Measurements from ENCODE around the gene LRRC32. TPM values are rescaled to one million over a fixed set of nuclear protein-coding genes. Genes with fewer than 3 reads are reported as not detected.

The LRRC32 gene
- total and polyA plus RNA-seq, 2 experiments from 2014 or later: 0.42 to 0.58 TPM

DNA sequence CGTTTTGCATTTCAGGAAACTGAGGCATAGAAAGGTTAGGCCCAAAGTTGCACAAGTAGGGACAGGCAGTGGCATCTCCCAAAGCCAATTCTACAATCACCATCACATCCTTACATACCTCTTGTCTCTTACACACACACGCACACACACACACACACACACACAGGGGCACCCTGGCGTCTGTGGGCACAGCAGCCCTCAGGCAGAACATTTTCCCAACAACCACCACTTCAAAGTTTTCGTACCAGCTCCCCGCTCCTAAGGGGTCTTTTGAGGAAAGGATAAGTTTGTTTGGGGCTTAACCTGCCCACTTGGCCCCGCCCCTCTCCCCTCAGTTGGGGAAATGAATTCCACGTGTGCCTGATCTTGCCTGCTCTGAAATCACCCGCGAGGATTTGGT is 14.7 kb upstream of the LRRC32 start:
- no peak overlapping the region for H3K4me3 Mint-ChIP-seq
- ATAC-seq: no peak
- no peaks in the 10 kb centered on the region for H3K9me3 Mint-ChIP-seq
- H3K27ac Mint-ChIP-seq: no peak overlapping the region
- Histone ChIP-seq H3K27me3 (ENCODE audit: insufficient read depth) (no peaks in the 10 kb centered on the region), H3K4me2 (no peak overlapping the region), H4K20me1 (replicated peaks; ENCODE audit: insufficient read depth) (no peaks in the 10 kb centered on the region), H3F3A (replicated peaks; ENCODE audit: low read depth) (no peaks in the 10 kb centered on the region), H3K4me3 (no peak overlapping the region), H3K27ac (ENCODE audit: low read depth) (no peak overlapping the region), H3K9me2 (ENCODE audit: insufficient read depth) (no peaks in the 10 kb centered on the region), H2AFZ (no peak overlapping the region), H3K79me2 (replicated peaks; ENCODE audit: insufficient read depth) (no peaks in the 10 kb centered on the region), H3K36me3 (ENCODE audit: insufficient read depth) (no peaks in the 10 kb centered on the region), H3K4me1 (ENCODE audit: insufficient read depth) (peaks cover 7% of the 10 kb centered on the region; the same call in 1 of the 2 replicates)
- peaks cover 21% of the 10 kb centered on the region for H3K27me3 Mint-ChIP-seq (ENCODE audit: insufficient read depth, low read depth, poor library complexity)
- no peaks in the 10 kb centered on the region for H3K36me3 Mint-ChIP-seq (ENCODE audit: low read depth)
- TF ChIP-seq POLR2AphosphoS5 (IDR thresholded peaks at IDR 0.05; ENCODE audit: low read depth) (no peak), EZH2phosphoT487 (IDR thresholded peaks at IDR 0.05; ENCODE audit: unreplicated experiment) (no peak), CREB1 (CRISPR knock-in tag; IDR thresholded peaks at IDR 0.05; ENCODE audit: low read depth) (no peak), JUNB (IDR thresholded peaks at IDR 0.05; ENCODE audit: unreplicated experiment) (no peak), NANOG (IDR thresholded peaks at IDR 0.05; ENCODE audit: borderline replicate concordance) (no peak)
- TF ChIP-seq, protein P1, sequence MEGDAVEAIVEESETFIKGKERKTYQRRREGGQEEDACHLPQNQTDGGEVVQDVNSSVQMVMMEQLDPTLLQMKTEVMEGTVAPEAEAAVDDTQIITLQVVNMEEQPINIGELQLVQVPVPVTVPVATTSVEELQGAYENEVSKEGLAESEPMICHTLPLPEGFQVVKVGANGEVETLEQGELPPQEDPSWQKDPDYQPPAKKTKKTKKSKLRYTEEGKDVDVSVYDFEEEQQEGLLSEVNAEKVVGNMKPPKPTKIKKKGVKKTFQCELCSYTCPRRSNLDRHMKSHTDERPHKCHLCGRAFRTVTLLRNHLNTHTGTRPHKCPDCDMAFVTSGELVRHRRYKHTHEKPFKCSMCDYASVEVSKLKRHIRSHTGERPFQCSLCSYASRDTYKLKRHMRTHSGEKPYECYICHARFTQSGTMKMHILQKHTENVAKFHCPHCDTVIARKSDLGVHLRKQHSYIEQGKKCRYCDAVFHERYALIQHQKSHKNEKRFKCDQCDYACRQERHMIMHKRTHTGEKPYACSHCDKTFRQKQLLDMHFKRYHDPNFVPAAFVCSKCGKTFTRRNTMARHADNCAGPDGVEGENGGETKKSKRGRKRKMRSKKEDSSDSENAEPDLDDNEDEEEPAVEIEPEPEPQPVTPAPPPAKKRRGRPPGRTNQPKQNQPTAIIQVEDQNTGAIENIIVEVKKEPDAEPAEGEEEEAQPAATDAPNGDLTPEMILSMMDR (conservative IDR thresholded peaks at IDR 0.05; ENCODE audit: low read depth in 2 of 2): no peak
- TF ChIP-seq, protein P2, sequence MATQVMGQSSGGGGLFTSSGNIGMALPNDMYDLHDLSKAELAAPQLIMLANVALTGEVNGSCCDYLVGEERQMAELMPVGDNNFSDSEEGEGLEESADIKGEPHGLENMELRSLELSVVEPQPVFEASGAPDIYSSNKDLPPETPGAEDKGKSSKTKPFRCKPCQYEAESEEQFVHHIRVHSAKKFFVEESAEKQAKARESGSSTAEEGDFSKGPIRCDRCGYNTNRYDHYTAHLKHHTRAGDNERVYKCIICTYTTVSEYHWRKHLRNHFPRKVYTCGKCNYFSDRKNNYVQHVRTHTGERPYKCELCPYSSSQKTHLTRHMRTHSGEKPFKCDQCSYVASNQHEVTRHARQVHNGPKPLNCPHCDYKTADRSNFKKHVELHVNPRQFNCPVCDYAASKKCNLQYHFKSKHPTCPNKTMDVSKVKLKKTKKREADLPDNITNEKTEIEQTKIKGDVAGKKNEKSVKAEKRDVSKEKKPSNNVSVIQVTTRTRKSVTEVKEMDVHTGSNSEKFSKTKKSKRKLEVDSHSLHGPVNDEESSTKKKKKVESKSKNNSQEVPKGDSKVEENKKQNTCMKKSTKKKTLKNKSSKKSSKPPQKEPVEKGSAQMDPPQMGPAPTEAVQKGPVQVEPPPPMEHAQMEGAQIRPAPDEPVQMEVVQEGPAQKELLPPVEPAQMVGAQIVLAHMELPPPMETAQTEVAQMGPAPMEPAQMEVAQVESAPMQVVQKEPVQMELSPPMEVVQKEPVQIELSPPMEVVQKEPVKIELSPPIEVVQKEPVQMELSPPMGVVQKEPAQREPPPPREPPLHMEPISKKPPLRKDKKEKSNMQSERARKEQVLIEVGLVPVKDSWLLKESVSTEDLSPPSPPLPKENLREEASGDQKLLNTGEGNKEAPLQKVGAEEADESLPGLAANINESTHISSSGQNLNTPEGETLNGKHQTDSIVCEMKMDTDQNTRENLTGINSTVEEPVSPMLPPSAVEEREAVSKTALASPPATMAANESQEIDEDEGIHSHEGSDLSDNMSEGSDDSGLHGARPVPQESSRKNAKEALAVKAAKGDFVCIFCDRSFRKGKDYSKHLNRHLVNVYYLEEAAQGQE (IDR thresholded peaks at IDR 0.05; ENCODE audit: unreplicated experiment): no peak
- H3K4me1 Mint-ChIP-seq: peaks cover 13% of the 10 kb centered on the region
- no peak for DNase-seq (ENCODE audit: low spot score)

DNA sequence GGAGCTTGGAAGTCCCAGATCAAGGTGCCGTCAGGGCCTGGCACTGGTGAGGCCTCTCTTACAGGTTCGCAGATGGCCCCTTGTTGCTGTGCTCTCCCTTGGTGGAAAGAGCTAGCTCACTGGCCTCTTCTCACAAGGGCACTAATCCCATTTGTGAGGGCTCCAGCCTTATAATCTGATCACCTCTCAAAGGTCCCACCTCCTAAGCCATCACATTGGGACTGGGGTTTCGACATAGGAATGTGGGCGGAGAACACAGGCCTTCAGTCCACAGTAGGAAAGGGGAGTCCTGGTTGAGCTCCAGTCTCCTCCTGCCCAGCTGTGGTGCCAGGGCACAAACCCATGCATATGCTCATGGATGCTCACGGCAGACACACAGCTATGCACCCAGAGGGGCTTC is 14.0 kb upstream of the LRRC32 start:
- no peak overlapping the region for H3K4me3 Mint-ChIP-seq
- H3K4me1 Mint-ChIP-seq: peaks cover 13% of the 10 kb centered on the region
- peaks cover 27% of the 10 kb centered on the region for H3K27me3 Mint-ChIP-seq (ENCODE audit: insufficient read depth, low read depth, poor library complexity)

More for the DNA sequence above, 14.0 kb upstream of the LRRC32 start:
- no peaks in the 10 kb centered on the region for H3K27me3 ChIP-seq (ENCODE audit: insufficient read depth)
- no peaks in the 10 kb centered on the region for H3K9me3 Mint-ChIP-seq
- H4K20me1 ChIP-seq (replicated peaks; ENCODE audit: insufficient read depth): no peaks in the 10 kb centered on the region
- no peak overlapping the region for H3K4me3 ChIP-seq
- no peak overlapping the region for H3K27ac Mint-ChIP-seq
- H3F3A ChIP-seq (replicated peaks; ENCODE audit: low read depth): no peaks in the 10 kb centered on the region
- no peaks in the 10 kb centered on the region for H3K79me2 ChIP-seq (replicated peaks; ENCODE audit: insufficient read depth)
- no peak overlapping the region for H3K27ac ChIP-seq (ENCODE audit: low read depth)
- H3K36me3 Mint-ChIP-seq (ENCODE audit: low read depth): no peaks in the 10 kb centered on the region
- H3K4me2 ChIP-seq: no peak overlapping the region
- DNase-seq (ENCODE audit: low spot score) (no peak), ATAC-seq (no peak)
- no peaks in the 10 kb centered on the region for H3K36me3 ChIP-seq (ENCODE audit: insufficient read depth)
- TF ChIP-seq EZH2phosphoT487 (IDR thresholded peaks at IDR 0.05; ENCODE audit: unreplicated experiment): no peak
- TF ChIP-seq, protein P1 (conservative IDR thresholded peaks at IDR 0.05; ENCODE audit: low read depth in 2 of 2): no peak
- TF ChIP-seq JUNB (IDR thresholded peaks at IDR 0.05; ENCODE audit: unreplicated experiment): no peak
- H2AFZ ChIP-seq: no peak overlapping the region
- peaks cover 7% of the 10 kb centered on the region; the same call in 1 of the 2 replicates for H3K4me1 ChIP-seq (ENCODE audit: insufficient read depth)
- H3K9me2 ChIP-seq (ENCODE audit: insufficient read depth): no peaks in the 10 kb centered on the region
